ENCODE data around the gene TARBP1.

DNA sequence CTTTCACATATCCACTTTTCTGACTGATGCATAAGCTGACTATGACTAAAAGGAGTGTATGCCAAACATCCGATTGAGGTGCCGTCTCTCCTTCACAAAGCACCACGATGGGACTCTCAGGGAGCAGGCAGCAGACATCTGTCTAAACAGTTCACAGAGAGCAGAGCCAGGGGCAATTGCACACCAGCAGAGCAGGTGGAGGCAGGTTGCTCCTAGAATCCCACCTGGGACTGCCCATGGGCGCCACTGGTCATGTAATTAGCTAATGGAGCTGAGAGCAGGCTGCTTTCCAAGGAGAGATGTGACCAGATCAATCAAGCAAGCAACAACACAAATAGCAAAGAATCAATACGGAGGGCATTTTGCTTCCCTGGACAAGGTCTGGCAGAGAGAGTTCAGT is 136.2 kb downstream of the TARBP1 start:
- TF ChIP-seq POLR2A (IDR thresholded peaks at IDR 0.05; ENCODE audit: low read depth) (no peak), EP300 (IDR thresholded peaks at IDR 0.05) (no peak)
